Measurements from ENCODE around the gene ETS2. TPM values are rescaled to one million over a fixed set of nuclear protein-coding genes. Genes with fewer than 3 reads are reported as not detected.
A peak's percentile ranks its signal among the peaks of the same experiment; 100 is the strongest.

Gene ETS2
- total and polyA plus RNA-seq, 2 donors (not counting 1 experiment from before 2014, with no cell fraction given) = 1.9 to 5.6 TPM

DNA sequence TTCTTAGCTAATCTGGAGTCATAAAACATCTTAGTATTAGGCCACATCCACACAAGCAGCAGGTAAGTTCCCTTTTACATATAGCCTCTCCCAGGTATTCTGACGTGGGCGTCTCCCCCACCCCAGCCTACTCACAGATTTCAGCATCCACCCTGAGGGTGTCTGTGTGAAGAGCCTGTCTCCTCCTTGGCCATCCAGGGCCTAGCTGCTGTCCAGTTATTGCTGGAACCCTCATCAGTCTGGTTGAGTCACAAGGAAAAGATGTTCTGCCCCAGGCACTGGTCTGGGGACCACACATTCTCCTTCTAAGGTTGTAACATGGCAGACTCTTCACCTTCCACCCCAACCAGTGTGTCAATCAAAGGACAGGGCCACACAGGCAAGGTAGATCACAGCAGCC lies 57.6 kb downstream of the ETS2 start:
- ChIA-PET POLR2A (no interaction called here), CTCF (no interaction called here)
- H3K27ac Mint-ChIP-seq = no peak overlapping the region
- Histone ChIP-seq H3K9ac (ENCODE audit: low read length) (no peak overlapping the region), H3K27me3 (replicated peaks in 1 of 4; ENCODE audit: control extremely low read depth in 1 of 4, control insufficient read depth in 3 of 4, insufficient read depth in 4 of 4, low read length in 3 of 4) (peaks cover 0 to 45% (median 15%) of the 10 kb centered on the region in 4 experiments), H3K4me3 (ENCODE audit: control extremely low read depth in 1 of 5, extremely low read depth in 1 of 5, insufficient read depth in 1 of 5, low read depth in 2 of 5, low read length in 4 of 5) (no peak overlapping the region), H3K9me3 (ENCODE audit: control extremely low read depth in 1 of 3, control insufficient read depth in 2 of 3, insufficient read depth in 1 of 3, low read length in 2 of 3) (peaks cover 0 to 6% (median 0%) of the 10 kb centered on the region in 3 donors), H2AFZ (ENCODE audit: insufficient read depth, low read depth, low read length, poor library complexity, severe bottlenecking) (no peak overlapping the region), H3K79me2 (ENCODE audit: control insufficient read depth, insufficient read depth, low read length) (no peaks in the 10 kb centered on the region), H3K36me3 (replicated peaks in 1 of 2; ENCODE audit: control extremely low read depth in 1 of 2, control insufficient read depth in 1 of 2, extremely low read depth in 1 of 2, insufficient read depth in 2 of 2, low read length in 1 of 2) (no peaks in the 10 kb centered on the region), H3K4me1 (ENCODE audit: control insufficient read depth in 2 of 2, insufficient read depth in 2 of 2, low read length in 2 of 2) (peaks cover 26 to 36% of the 10 kb centered on the region in 2 donors), H3K4me2 (replicated peaks; ENCODE audit: low read depth, low read length, poor library complexity, severe bottlenecking) (no peak overlapping the region), H3K27ac (ENCODE audit: low read length in 2 of 2) (no peak overlapping the region), H4K20me1 (ENCODE audit: control insufficient read depth, insufficient read depth, low read length, poor library complexity, severe bottlenecking) (no peaks in the 10 kb centered on the region)
- H3K27me3 Mint-ChIP-seq = peaks cover 62% of the 10 kb centered on the region
- peak overlapping the region; percentile 21 for H3K4me3 Mint-ChIP-seq
- H3K9me3 Mint-ChIP-seq (ENCODE audit: insufficient read depth) = no peaks in the 10 kb centered on the region
- H3K4me1 Mint-ChIP-seq = peaks cover 26% of the 10 kb centered on the region
- no peak for TF ChIP-seq EZH2 (IDR thresholded peaks at IDR 0.05; ENCODE audit: borderline replicate concordance, insufficient read depth, low read depth, low read length, poor library complexity, severe bottlenecking)
- TF ChIP-seq, protein P1, sequence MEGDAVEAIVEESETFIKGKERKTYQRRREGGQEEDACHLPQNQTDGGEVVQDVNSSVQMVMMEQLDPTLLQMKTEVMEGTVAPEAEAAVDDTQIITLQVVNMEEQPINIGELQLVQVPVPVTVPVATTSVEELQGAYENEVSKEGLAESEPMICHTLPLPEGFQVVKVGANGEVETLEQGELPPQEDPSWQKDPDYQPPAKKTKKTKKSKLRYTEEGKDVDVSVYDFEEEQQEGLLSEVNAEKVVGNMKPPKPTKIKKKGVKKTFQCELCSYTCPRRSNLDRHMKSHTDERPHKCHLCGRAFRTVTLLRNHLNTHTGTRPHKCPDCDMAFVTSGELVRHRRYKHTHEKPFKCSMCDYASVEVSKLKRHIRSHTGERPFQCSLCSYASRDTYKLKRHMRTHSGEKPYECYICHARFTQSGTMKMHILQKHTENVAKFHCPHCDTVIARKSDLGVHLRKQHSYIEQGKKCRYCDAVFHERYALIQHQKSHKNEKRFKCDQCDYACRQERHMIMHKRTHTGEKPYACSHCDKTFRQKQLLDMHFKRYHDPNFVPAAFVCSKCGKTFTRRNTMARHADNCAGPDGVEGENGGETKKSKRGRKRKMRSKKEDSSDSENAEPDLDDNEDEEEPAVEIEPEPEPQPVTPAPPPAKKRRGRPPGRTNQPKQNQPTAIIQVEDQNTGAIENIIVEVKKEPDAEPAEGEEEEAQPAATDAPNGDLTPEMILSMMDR (IDR thresholded peaks at IDR 0.05) = no peak
- intact Hi-C loops (cut with micrococcal nuclease) = no loop called here
- DNase-seq (no peak), ATAC-seq (ENCODE audit: low read depth) (no peak)
- WGBS (ENCODE audit: insufficient coverage) = 92% methylated on average over 2 of the region's 2 CpGs

- H4K20me1 ChIP-seq (ENCODE audit: control insufficient read depth, insufficient read depth, low read length, poor library complexity, severe bottlenecking) = no peaks in the 10 kb centered on the region
- 88% methylated on average over 6 of the region's 8 CpGs for WGBS (ENCODE audit: insufficient coverage)
- peaks cover 29% of the 10 kb centered on the region for H3K4me1 Mint-ChIP-seq
- no peak overlapping the region for H3K27ac Mint-ChIP-seq
- H3K4me3 Mint-ChIP-seq = no peak overlapping the region
- peaks cover 62% of the 10 kb centered on the region for H3K27me3 Mint-ChIP-seq
- TF ChIP-seq EZH2 (IDR thresholded peaks at IDR 0.05; ENCODE audit: borderline replicate concordance, insufficient read depth, low read depth, low read length, poor library complexity, severe bottlenecking) = no peak
- TF ChIP-seq, protein P1 (IDR thresholded peaks at IDR 0.05) = no peak
- H3K9ac ChIP-seq (ENCODE audit: low read length) = no peak overlapping the region
- H3K4me1 ChIP-seq (ENCODE audit: control insufficient read depth in 2 of 2, insufficient read depth in 2 of 2, low read length in 2 of 2) = peaks cover 26 to 36% of the 10 kb centered on the region in 2 donors
- intact Hi-C loops (cut with micrococcal nuclease) = no loop called here
- no peak overlapping the region for H3K4me3 ChIP-seq (ENCODE audit: control extremely low read depth in 1 of 5, extremely low read depth in 1 of 5, insufficient read depth in 1 of 5, low read depth in 2 of 5, low read length in 4 of 5)
- peaks cover 0 to 6% (median 0%) of the 10 kb centered on the region in 3 donors for H3K9me3 ChIP-seq (ENCODE audit: control extremely low read depth in 1 of 3, control insufficient read depth in 2 of 3, insufficient read depth in 1 of 3, low read length in 2 of 3)
- ChIA-PET POLR2A (no interaction called here), CTCF (no interaction called here)
- H3K4me2 ChIP-seq (replicated peaks; ENCODE audit: low read depth, low read length, poor library complexity, severe bottlenecking) = no peak overlapping the region
- ATAC-seq (ENCODE audit: low read depth) (no peak), DNase-seq (no peak)
- H3K36me3 ChIP-seq (replicated peaks in 1 of 2; ENCODE audit: control extremely low read depth in 1 of 2, control insufficient read depth in 1 of 2, extremely low read depth in 1 of 2, insufficient read depth in 2 of 2, low read length in 1 of 2) = no peaks in the 10 kb centered on the region
- H3K27me3 ChIP-seq (replicated peaks in 1 of 4; ENCODE audit: control extremely low read depth in 1 of 4, control insufficient read depth in 3 of 4, insufficient read depth in 4 of 4, low read length in 3 of 4) = peaks cover 0 to 41% (median 15%) of the 10 kb centered on the region in 4 experiments
- H3K27ac ChIP-seq (ENCODE audit: low read length in 2 of 2) = no peak overlapping the region
- no peaks in the 10 kb centered on the region for H3K79me2 ChIP-seq (ENCODE audit: control insufficient read depth, insufficient read depth, low read length)
- H3K9me3 Mint-ChIP-seq (ENCODE audit: insufficient read depth) = peaks cover 2% of the 10 kb centered on the region
- no peak overlapping the region for H2AFZ ChIP-seq (ENCODE audit: insufficient read depth, low read depth, low read length, poor library complexity, severe bottlenecking)
Measured at GRCh38 chr21:38863843-38864363, 58.2 kb downstream of the ETS2 start.
